HG03045 (cell line): ENCODE results near the gene FUT3.
A peak's percentile ranks its signal among the peaks of the same experiment; 100 is the strongest.
"Not testable (repeated sequence)": the region's sequence is repeated elsewhere in the genome, so short reads cannot be mapped to it uniquely, and the experiment has no call there.

ENCODE experiments used
- ATAC-seq: cut with Tn5 transposase; IDR thresholded peaks from one replicate; pipeline ENCODE4 v1.9.1; 2021; ENCODE audit warnings: mild to moderate bottlenecking, moderate library complexity; ENCODE audit not compliant: unreplicated experiment

The FUT3 gene

GRCh38 chr19:5850189-5850588, 1.1 kb downstream of the FUT3 start:
- ATAC-seq, result no peak

GRCh38 chr19:5848621-5849020, 2.6 kb downstream of the FUT3 start:
- not testable (repeated sequence) for ATAC-seq

- not testable (repeated sequence) for ATAC-seq
Measured at GRCh38 chr19:5847846-5848245, 3.4 kb downstream of the FUT3 start.

- no peak for ATAC-seq
Measured at GRCh38 chr19:5844456-5845433, 6.5 kb downstream of the FUT3 start.

- no peak for ATAC-seq
Measured at GRCh38 chr19:5843295-5843927, 7.8 kb downstream of the FUT3 start.

GRCh38 chr19:5841735-5842111, 9.5 kb downstream of the FUT3 start:
- ATAC-seq, result not testable (repeated sequence)

- no peak for ATAC-seq
Measured at GRCh38 chr19:5839065-5840017, 11.9 kb downstream of the FUT3 start, which contains the start of gene FUT6. TSS of gene FUT6 (minus strand) at chr19:5839702. CDS start at chr19:5832567, 7,135 bp downstream.

GRCh38 chr19:5838353-5839064, 12.7 kb downstream of the FUT3 start:
- ATAC-seq, result no peak

GRCh38 chr19:5837761-5838352, 13.4 kb downstream of the FUT3 start:
- ATAC-seq, result no peak

- ATAC-seq, result no peak
Measured at GRCh38 chr19:5832527-5833216, 18.6 kb downstream of the FUT3 start.

GRCh38 chr19:5832061-5832460, 19.2 kb downstream of the FUT3 start:
- no peak for ATAC-seq

- no peak for ATAC-seq
Measured at GRCh38 chr19:5831159-5831558, 20.1 kb downstream of the FUT3 start.

GRCh38 chr19:5829567-5830310, 21.5 kb downstream of the FUT3 start:
- no peak for ATAC-seq

GRCh38 chr19:5828661-5829566, 22.3 kb downstream of the FUT3 start:
- ATAC-seq, result no peak

- ATAC-seq, result peak; percentile 68
Measured at GRCh38 chr19:5827891-5828660, 23.2 kb downstream of the FUT3 start.

- no peak for ATAC-seq
Measured at GRCh38 chr19:5827342-5827890, 23.8 kb downstream of the FUT3 start.
